SU-DHL-6 (cell line): ENCODE results near the gene FKBP1C.
"Not testable (repeated sequence)": the region's sequence is repeated elsewhere in the genome, so short reads cannot be mapped to it uniquely, and the experiment has no call there.

Experiments used
- CTCF ChIP-seq: fragments of 200-600 bp; sonication (generic); IDR thresholded peaks from one replicate; pipeline ENCODE4 v1.5.1; 2017; ENCODE audit warnings: antibody characterized with exemption, mild to moderate bottlenecking, low read length, moderate library complexity; ENCODE audit not compliant: insufficient read depth, poor library complexity, severe bottlenecking
- EZH2phosphoT487 ChIP-seq: fragments of 200-600 bp; sonication (generic), shearing (Covaris generic); conservative IDR thresholded peaks from 2 replicates; pipeline ENCODE4 v1.6.1; 2018; ENCODE audit warnings: mild to moderate bottlenecking, antibody characterized with exemption, low read length, moderate library complexity, mixed read lengths

GRCh38 chr6:63211343-63211742, at the start of gene FKBP1C:
- TF ChIP-seq CTCF, EZH2phosphoT487: not testable (repeated sequence)
